K562 (cell line): Measurements from ENCODE around the gene TCEA3. TPM values are rescaled to one million over a fixed set of nuclear protein-coding genes. Genes with fewer than 3 reads are reported as not detected.

ENCODE experiments used
- BRF2 ChIP-seq: IDR thresholded peaks from 3 replicates; pipeline ENCODE4 v1.6.1; 2011; ENCODE audit warnings: borderline replicate concordance, mild to moderate bottlenecking; ENCODE audit not compliant: insufficient read length, insufficient read depth
- CXXC5 ChIP-seq: fragments of 250-450 bp; sonication (Bioruptor Pico); IDR thresholded peaks from 2 replicates; pipeline ENCODE4 v1.8.0; 2022; ENCODE audit warnings: inconsistent platforms, mild to moderate bottlenecking, moderate library complexity
- FOXO4 ChIP-seq: fragments of 450-650 bp; formaldehyde crosslinking; IDR thresholded peaks from 2 replicates; pipeline ENCODE4 v1.4.0; 2020; ENCODE audit warnings: mild to moderate bottlenecking, moderate library complexity
- GATAD2A ChIP-seq: fragments of 450-650 bp; IDR thresholded peaks from 2 replicates; pipeline ENCODE4 v1.6.1; 2017
- GTF2E2 ChIP-seq: fragments of 200-800 bp; sonication (Bioruptor generic); IDR thresholded peaks from 2 replicates; pipeline ENCODE4 v1.6.1; 2016; ENCODE audit warnings: missing genetic modification characterization, missing compliant biosample characterization
- HDAC2 ChIP-seq: fragments of 450-650 bp; IDR thresholded peaks from 2 replicates; pipeline ENCODE4 v1.6.1; 2016; ENCODE audit warnings: mild to moderate bottlenecking
- IFI16 ChIP-seq: fragments of 250-450 bp; sonication (Bioruptor Pico); IDR thresholded peaks from 2 replicates; pipeline ENCODE4 v2.1.2; 2022; ENCODE audit warnings: mild to moderate bottlenecking, inconsistent platforms
- L3MBTL2 ChIP-seq: fragments of 450-650 bp; IDR thresholded peaks from 2 replicates; pipeline ENCODE4 v1.6.1; 2016; ENCODE audit warnings: mild to moderate bottlenecking, moderate library complexity
- MEF2D ChIP-seq: conservative IDR thresholded peaks from 2 replicates; pipeline ENCODE4 v1.6.1; 2016; ENCODE audit warnings: low read depth, missing genetic modification characterization, missing compliant biosample characterization
- MLLT1 ChIP-seq, 2 experiments: fragments of 450-650 bp; IDR thresholded peaks; 2 replicates each; pipeline ENCODE4 v1.6.1; 2016
- POLR2AphosphoS5 ChIP-seq: IDR thresholded peaks from 2 replicates; pipeline ENCODE4 v1.6.1; 2011; ENCODE audit warnings: mild to moderate bottlenecking, low read depth, low read length, moderate library complexity; ENCODE audit not compliant: control insufficient read depth, insufficient read depth
- PTBP1 ChIP-seq: fragments of 200-400 bp; formaldehyde crosslinking; IDR thresholded peaks from 2 replicates; pipeline ENCODE4 v1.6.1; 2017; ENCODE audit warnings: low read depth, low read length
- SNIP1 ChIP-seq: fragments of 450-650 bp; IDR thresholded peaks from 2 replicates; pipeline ENCODE4 v1.7.1; 2017; ENCODE audit warnings: low read depth, mild to moderate bottlenecking
- SREBF2 ChIP-seq: sonication (generic); formaldehyde crosslinking; IDR thresholded peaks from 2 replicates; pipeline ENCODE4 v1.4.0; 2020; ENCODE audit warnings: mild to moderate bottlenecking, missing genetic modification reagents
- SRSF9 ChIP-seq: fragments of 200-400 bp; formaldehyde crosslinking; IDR thresholded peaks from 2 replicates; pipeline ENCODE4 v1.6.1; 2017; ENCODE audit warnings: low read depth, low read length, borderline replicate concordance
- TAF9B ChIP-seq: fragments of 450-650 bp; IDR thresholded peaks from 2 replicates; pipeline ENCODE4 v1.6.1; 2018; ENCODE audit warnings: mild to moderate bottlenecking; ENCODE audit not compliant: partially characterized antibody
- TCFL5 ChIP-seq: fragments of 250-450 bp; sonication (Bioruptor Pico); conservative IDR thresholded peaks from 2 replicates; pipeline ENCODE4 v1.6.1; 2021; ENCODE audit warnings: mild to moderate bottlenecking, moderate library complexity, matching md5 sums
- WHSC1 ChIP-seq: IDR thresholded peaks from one replicate; pipeline ENCODE4 v1.6.1; 2012; ENCODE audit warnings: low read length, control low read depth, inconsistent platforms
- ZNF316 ChIP-seq: fragments of 450-650 bp; IDR thresholded peaks from 2 replicates; pipeline ENCODE4 v1.6.1; 2016
- ZNF444 ChIP-seq: fragments of 250-450 bp; sonication (Bioruptor Pico); IDR thresholded peaks from 2 replicates; pipeline ENCODE4 v1.4.0; 2020; ENCODE audit warnings: mild to moderate bottlenecking, moderate library complexity
- ZNF518B ChIP-seq: fragments of 250-450 bp; sonication (Bioruptor Pico); IDR thresholded peaks from 2 replicates; pipeline ENCODE4 v1.5.0; 2021; ENCODE audit warnings: mild to moderate bottlenecking, moderate library complexity
- ZSCAN32 ChIP-seq: fragments of 450-650 bp; formaldehyde crosslinking; IDR thresholded peaks from 2 replicates; pipeline ENCODE4 v1.4.0; 2020; ENCODE audit warnings: mild to moderate bottlenecking, moderate library complexity
- polyA plus RNA-seq, 8 experiments: library from polyadenylated mRNA; depleted of rRNA in 4 of 8; stranded (reverse) in 5 of 8; unstranded in 3 of 8; fragments of >200 nt; fragmentation: Nextera tagmentation in 2 of 8; fragmentation: Illumina TruSeq in 1 of 8; extraction: Ambion mirVana in 2 of 8; extraction: Trizol in 1 of 8; gene quantifications; 2 replicates each; pipeline versions ENCODE4 v1.2.1 to v1.2.3, GENCODE V29; 2011 to 2014; ENCODE audit warnings: inconsistent platforms in 1 of 8, missing spikeins in 1 of 8
- total RNA-seq, 7 experiments: library from RNA; depleted of rRNA in 6 of 7; stranded (reverse); fragments of >200 nt in 6 of 7; fragmentation: Illumina TruSeq in 2 of 7; extraction: Trizol in 2 of 7; gene quantifications; 2 replicates each; pipeline versions ENCODE4 v1.2.1 to v1.2.3, GENCODE V29; 2011 to 2021; ENCODE audit warnings: low replicate concordance in 1 of 7

The TCEA3 gene
- total and polyA plus RNA-seq, 9 of the 15 experiments (the other 6 are each of a cell fraction or from before 2014, with no cell fraction given) = 0.03 to 0.55 (median 0.36) TPM

- TF ChIP-seq MLLT1 (IDR thresholded peaks at IDR 0.05) (no peak), ZNF444 (CRISPR knock-in tag) (no peak), L3MBTL2 (peak; percentile 67), SRSF9 (no peak), MEF2D (no peak), CXXC5 (CRISPR knock-in tag) (0 out of 2 replicates have a peak, but pooled peaks have one; percentile 6), SNIP1 (no peak), ZSCAN32 (CRISPR knock-in tag) (no peak), GATAD2A (no peak), POLR2AphosphoS5 (no peak), SREBF2 (no peak), FOXO4 (CRISPR knock-in tag) (no peak), IFI16 (no peak), ZNF316 (no peak), TAF9B (no peak), BRF2 (no peak), WHSC1 (no peak), HDAC2 (peak; percentile 32; the same call in 1 of the 2 replicates), GTF2E2 (tag) (0 out of 2 replicates have a peak, but pooled peaks have one; percentile 51), ZNF518B (no peak), TCFL5 (CRISPR knock-in tag) (no peak), PTBP1 (no peak)
Observed at GRCh38 chr1:23389837-23390321, 34.7 kb downstream of the TCEA3 start (continued).
